Panc1 (cell line): ENCODE measurements around the gene PHETA2.

Experiments
- CTCF ChIP-seq: fragments of 450-650 bp; IDR thresholded peaks from 2 replicates; pipeline ENCODE4 v1.5.1; 2017; ENCODE audit warnings: mild to moderate bottlenecking
- POLR2AphosphoS5 ChIP-seq: IDR thresholded peaks from 2 replicates; pipeline ENCODE4 v1.6.1; 2012; ENCODE audit warnings: mild to moderate bottlenecking, low read depth, low read length, moderate library complexity
- REST ChIP-seq, 2 experiments: IDR thresholded peaks; 2 replicates each; pipeline ENCODE4 v1.6.1; 2011 to 2012; ENCODE audit warnings: low read depth in 2 of 2, control low read depth in 1 of 2, low read length in 1 of 2, mild to moderate bottlenecking in 1 of 2, moderate library complexity in 1 of 2; ENCODE audit not compliant: insufficient read depth in 1 of 2

- no peak for TF ChIP-seq CTCF
- TF ChIP-seq POLR2AphosphoS5: no peak
- no peak for TF ChIP-seq REST (IDR thresholded peaks at IDR 0.05; ENCODE audit: insufficient read depth in 1 of 2, low read depth in 2 of 2, low read length in 1 of 2)
These were observed 8.5 kb upstream of the PHETA2 start for GRCh38 chr22:42065438-42066125.
